GM12878 (cell line): ENCODE measurements around the gene MACROD2. TPM values are rescaled to one million over a fixed set of nuclear protein-coding genes. Genes with fewer than 3 reads are reported as not detected.
A peak's percentile ranks its signal among the peaks of the same experiment; 100 is the strongest.

Source experiments
- ATAC-seq: fragments of 200-7000 bp; cut with Tn5 transposase; 3 replicates; pipeline ENCODE4 v1.9.1; 2020; ENCODE audit warnings: mild to moderate bottlenecking, moderate library complexity
- BruUV-seq: library from RNA; stranded (reverse); fragments of 400-500 nt; replicated peaks from 2 replicates; lab custom pipeline; 2021; lab: Mats Ljungman, UMichigan
- CTCF ChIA-PET: fragments of 300-600 bp; sonication (Branson Sonifier 250); formaldehyde crosslinking; extraction: SDS; loops from one replicate; lab custom pipeline; 2021; ENCODE audit warnings: inconsistent platforms; lab: Yijun Ruan, JAX
- POLR2A ChIA-PET: fragments of 350-600 bp; formaldehyde crosslinking; extraction: SDS; loops from one replicate; lab custom pipeline; 2021; ENCODE audit warnings: inconsistent platforms; lab: Charles Lee
- RAD21 ChIA-PET: fragments of 300-600 bp; sonication (Branson Sonifier 250); formaldehyde crosslinking; loops from one replicate; lab custom pipeline; 2023; ENCODE audit warnings: antibody characterized with exemption; ENCODE audit not compliant: unreplicated experiment; lab: Charles Lee
- SMC1A ChIA-PET: fragments of 300-600 bp; sonication (Branson Sonifier 250); formaldehyde crosslinking; loops from one replicate; lab custom pipeline; 2023; ENCODE audit not compliant: unreplicated experiment, uncharacterized antibody; lab: Charles Lee
- DNase-seq: peaks from one replicate; pipeline ENCODE4 v3.0.0-alpha.2; 2011; ENCODE audit warnings: low read depth, low spot score
- FAIRE-seq: peaks from 3 replicates; lab custom pipeline; 2011; peaks lifted over from hg19 to GRCh38; lab: Jason Lieb, UNC
- H2AFZ ChIP-seq: 2 replicates; pipeline ENCODE4 v1.6.0; 2011; ENCODE audit warnings: low read depth, low read length, control low read depth; ENCODE audit not compliant: control insufficient read depth
- H3K27ac ChIP-seq: 2 replicates; pipeline ENCODE4 v1.5.1; 2011; ENCODE audit warnings: control low read depth; ENCODE audit not compliant: control insufficient read depth, insufficient read depth
- H3K27me3 ChIP-seq, 2 experiments: replicated peaks in 1 of 2; 2 replicates each; pipeline versions ENCODE4 v1.6.0 to v1.6.1; 2011; ENCODE audit warnings: low read length in 1 of 2; ENCODE audit not compliant: control insufficient read depth in 2 of 2, insufficient read depth in 2 of 2
- H3K36me3 ChIP-seq, 2 experiments: 2 replicates each; pipeline ENCODE4 v1.5.1; 2011; ENCODE audit warnings: low read length in 1 of 2; ENCODE audit not compliant: control insufficient read depth in 2 of 2, insufficient read depth in 2 of 2
- H3K4me1 ChIP-seq: 2 replicates; pipeline ENCODE4 v1.6.1; 2011; ENCODE audit warnings: mild to moderate bottlenecking, low read length, moderate library complexity, mixed read lengths; ENCODE audit not compliant: control insufficient read depth, insufficient read depth
- H3K4me2 ChIP-seq: 2 replicates; pipeline ENCODE4 v1.6.0; 2011; ENCODE audit warnings: control low read depth; ENCODE audit not compliant: control insufficient read depth, insufficient read depth
- H3K4me3 ChIP-seq: fragments of 200-600 bp; sonication (generic); 2 replicates; pipeline ENCODE4 v1.5.1; 2016
- H3K79me2 ChIP-seq: 2 replicates; pipeline ENCODE4 v1.6.0; 2011; ENCODE audit warnings: low read length; ENCODE audit not compliant: control insufficient read depth, insufficient read depth
- H3K9ac ChIP-seq: 2 replicates; pipeline ENCODE4 v1.8.0; 2011; ENCODE audit warnings: low read length, control low read depth, mixed read lengths; ENCODE audit not compliant: control insufficient read depth, insufficient read depth
- H3K9me3 ChIP-seq: replicated peaks from 3 replicates; pipeline ENCODE4 v1.5.1; 2011; ENCODE audit warnings: mild to moderate bottlenecking, low read length; ENCODE audit not compliant: control insufficient read depth, insufficient read depth
- H4K20me1 ChIP-seq: 2 replicates; pipeline ENCODE4 v1.6.0; 2011; ENCODE audit not compliant: control insufficient read depth, insufficient read depth
- BACH1 ChIP-seq: fragments of 450-650 bp; IDR thresholded peaks from 2 replicates; pipeline ENCODE4 v1.6.1; 2017; ENCODE audit warnings: mild to moderate bottlenecking, borderline replicate concordance
- CBX3 ChIP-seq: fragments of 200-600 bp; sonication (generic); IDR thresholded peaks from 2 replicates; pipeline ENCODE4 v1.6.1; 2016; ENCODE audit warnings: low read depth, borderline replicate concordance
- CREB1 ChIP-seq: IDR thresholded peaks from 2 replicates; pipeline ENCODE4 v1.6.1; 2012; ENCODE audit warnings: low read depth, mild to moderate bottlenecking, inconsistent platforms
- EP300 ChIP-seq, 2 experiments: fragments of 150-350 bp in 1 of 2; IDR thresholded peaks; 2 replicates each; pipeline ENCODE4 v1.6.1; 2011 to 2012; ENCODE audit warnings: low read depth in 2 of 2, low read length in 2 of 2, borderline replicate concordance in 1 of 2, improper control_type of control experiment in 1 of 2, inconsistent platforms in 1 of 2; ENCODE audit not compliant: control insufficient read depth in 1 of 2
- EZH2 ChIP-seq: IDR thresholded peaks from 2 replicates; pipeline ENCODE4 v1.6.1; 2012; ENCODE audit warnings: low read depth, mild to moderate bottlenecking, control low read depth, inconsistent platforms, low read length, borderline replicate concordance; ENCODE audit not compliant: control insufficient read depth
- GABPA ChIP-seq: IDR thresholded peaks from 2 replicates; pipeline ENCODE4 v1.6.1; 2014; ENCODE audit warnings: antibody characterized with exemption, low read depth, mild to moderate bottlenecking, inconsistent platforms
- HDAC6 ChIP-seq: fragments of 200-600 bp; sonication (generic); IDR thresholded peaks from one replicate; pipeline ENCODE4 v1.8.0; 2017; ENCODE audit warnings: antibody characterized with exemption; ENCODE audit not compliant: unreplicated experiment
- IRF3 ChIP-seq: fragments of 450-650 bp; IDR thresholded peaks from 2 replicates; pipeline ENCODE4 v1.6.1; 2014; ENCODE audit warnings: mild to moderate bottlenecking
- MEF2B ChIP-seq: fragments of 450-650 bp; IDR thresholded peaks from 2 replicates; pipeline ENCODE4 v1.6.1; 2018; ENCODE audit warnings: mild to moderate bottlenecking, moderate library complexity; ENCODE audit not compliant: partially characterized antibody, poor library complexity, severe bottlenecking
- NFIC ChIP-seq: IDR thresholded peaks from 2 replicates; pipeline ENCODE4 v1.6.1; 2012; ENCODE audit warnings: low read depth, mild to moderate bottlenecking, inconsistent platforms, low read length, moderate library complexity
- NFYB ChIP-seq: IDR thresholded peaks from 2 replicates; pipeline ENCODE4 v1.6.1; 2011; ENCODE audit warnings: low read depth, mild to moderate bottlenecking, low read length, improper control_type of control experiment, moderate library complexity; ENCODE audit not compliant: insufficient read depth
- NKRF ChIP-seq: fragments of 450-650 bp; conservative IDR thresholded peaks from 2 replicates; pipeline ENCODE4 v1.6.1; 2017; ENCODE audit warnings: mild to moderate bottlenecking, moderate library complexity
- NR2C1 ChIP-seq: fragments of 450-650 bp; IDR thresholded peaks from 2 replicates; pipeline ENCODE4 v1.6.1; 2017; ENCODE audit warnings: antibody characterized with exemption, mild to moderate bottlenecking, moderate library complexity
- POLR2A ChIP-seq: IDR thresholded peaks from 2 replicates; pipeline ENCODE4 v1.6.1; 2011; ENCODE audit warnings: low read depth, mild to moderate bottlenecking, low read length
- POLR2AphosphoS5 ChIP-seq: IDR thresholded peaks from 2 replicates; pipeline ENCODE4 v1.6.1; 2011; ENCODE audit warnings: mild to moderate bottlenecking, low read length, inconsistent platforms
- RAD51 ChIP-seq: fragments of 450-650 bp; IDR thresholded peaks from 2 replicates; pipeline ENCODE4 v1.6.1; 2016; ENCODE audit warnings: moderate library complexity, mild to moderate bottlenecking, inconsistent platforms
- RB1 ChIP-seq: fragments of 450-650 bp; formaldehyde crosslinking; IDR thresholded peaks from 2 replicates; pipeline ENCODE4 v1.6.1; 2017; ENCODE audit warnings: mild to moderate bottlenecking, borderline replicate concordance
- REST ChIP-seq: IDR thresholded peaks from 2 replicates; pipeline ENCODE4 v1.6.1; 2012; ENCODE audit warnings: mild to moderate bottlenecking, low read depth, low read length
- SREBF1 ChIP-seq: IDR thresholded peaks from 2 replicates; pipeline ENCODE4 v1.6.1; 2012; ENCODE audit warnings: mild to moderate bottlenecking, low read length
- WGBS: methylation state at CpG from one replicate; pipeline ENCODE4 v1.1.6; 2016; ENCODE audit warnings: low lambda C conversion rate; ENCODE audit not compliant: insufficient replicate concordance, insufficient coverage; ENCODE audit errors: missing lambda C conversion rate; 5-methylcytosine and 5-hydroxymethylcytosine counted together
- in situ Hi-C: fragments of 300-500 bp; cut with MboI; formaldehyde crosslinking; loops from 9 replicates; pipeline ENCODE4 v1.14.3; 2018; ENCODE audit warnings: mixed read lengths
- intact Hi-C: fragments of 100-400 bp; cut with micrococcal nuclease; formaldehyde crosslinking; loops from one replicate; pipeline ENCODE4 v1.14.2; 2022; ENCODE audit not compliant: unreplicated experiment
- polyA plus RNA-seq, 11 experiments: library from polyadenylated mRNA; depleted of rRNA in 4 of 11; unstranded in 6 of 11; stranded (reverse) in 5 of 11; fragments of >200 nt; fragmentation: Nextera tagmentation in 4 of 11; fragmentation: Illumina TruSeq in 1 of 11; extraction: Ambion mirVana in 4 of 11; extraction: Trizol in 1 of 11; gene quantifications; 1 replicate in 1 of 11; 2 replicates in 10 of 11; pipeline versions ENCODE4 v1.2.1 to v1.2.3, GENCODE V29; 2011 to 2016; ENCODE audit warnings: inconsistent platforms in 2 of 11, missing spikeins in 2 of 11, low read depth in 1 of 11
- total RNA-seq, 4 experiments: library from RNA; depleted of rRNA in 3 of 4; stranded (reverse); fragments of >200 nt in 3 of 4; fragmentation: Illumina TruSeq in 1 of 4; extraction: Trizol in 1 of 4; gene quantifications; 2 replicates each; pipeline versions ENCODE4 v1.2.1 to v1.2.3, GENCODE V29; 2013 to 2021

The MACROD2 gene
- total and polyA plus RNA-seq, 10 of the 15 experiments (the other 5 are each of a cell fraction or from before 2014, with no cell fraction given): 1.1 to 21.5 (median 2.2) TPM

- 0% methylated on average over 3 of the region's 3 CpGs for WGBS
- peak; percentile 92 for ATAC-seq
- no peak overlapping the region; the same call in 1 of the 2 replicates for H3K9ac ChIP-seq
- TF ChIP-seq BACH1 (no peak), HDAC6 (no peak), NKRF (no peak), REST (no peak), POLR2AphosphoS5 (no peak), SREBF1 (no peak), POLR2A (no peak), GABPA (no peak), NR2C1 (no peak), EP300 (IDR thresholded peaks at IDR 0.05; ENCODE audit: borderline replicate concordance in 1 of 2, control insufficient read depth in 1 of 2, low read depth in 2 of 2, low read length in 2 of 2) (peak; percentile 68; a peak in 2 of 4 replicates), RB1 (no peak), NFYB (no peak), EZH2 (no peak), CBX3 (no peak), MEF2B (peak; percentile 81), NFIC (peak; percentile 72), CREB1 (peak; percentile 40; the same call in 1 of the 2 replicates), RAD51 (no peak), IRF3 (no peak)
These were observed 1991.4 kb downstream of the MACROD2 start for GRCh38 chr20:15986690-15987089.

More at GRCh38 chr20:15986690-15987089, 1991.4 kb downstream of the MACROD2 start:
- intact Hi-C loops (loop anchor here (2.0 to 10.0 kb wide), 6 partner anchors 64 to 488 kb away; no protein-coding TSS in a partner anchor), in situ Hi-C loops (no loop called here)
- peaks cover 21% of the 10 kb centered on the region for H3K79me2 ChIP-seq
- no peaks in the 10 kb centered on the region for H3K9me3 ChIP-seq
- ChIA-PET SMC1A (interaction anchor here (0.7 to 1.5 kb wide), 5 partner anchors 8 to 113 kb away, joined by 3 to 4 read pairs (median 3); no protein-coding TSS in a partner anchor), POLR2A (interaction anchor here (1.0 kb wide), 1 partner anchor 9 kb away, joined by 3 read pairs; no protein-coding TSS in a partner anchor), RAD21 (interaction anchor here (0.7 to 1.6 kb wide), 3 partner anchors 17 to 329 kb away, joined by 3 to 4 read pairs (median 4); no protein-coding TSS in a partner anchor), CTCF (interaction anchor here (0.8 kb wide), 1 partner anchor 16 kb away, joined by 3 read pairs; no protein-coding TSS in a partner anchor)
- H3K36me3 ChIP-seq: no peaks in the 10 kb centered on the region
- H2AFZ ChIP-seq: no peak overlapping the region
- FAIRE-seq: peak; percentile 77
- no peaks in the 10 kb centered on the region for H4K20me1 ChIP-seq
- BruUV-seq: no TSS peak
- no peaks in the 10 kb centered on the region for H3K27me3 ChIP-seq
- H3K4me2 ChIP-seq: peak overlapping the region; percentile 75
- H3K4me3 ChIP-seq: peak overlapping the region; percentile 91
- no peaks in the 10 kb centered on the region; the same call in 1 of the 2 replicates for H3K4me1 ChIP-seq
- peak; percentile 72 for DNase-seq
- H3K27ac ChIP-seq: peak overlapping the region; percentile 74
